GM10266 (cell line): ENCODE measurements around the gene OGA.

ENCODE experiments used
- DNase-seq: peaks from one replicate; pipeline ENCODE4 v3.0.0; 2012; ENCODE audit errors: extremely low spot score
- TF ChIP-seq, protein P1 (sequence below): IDR thresholded peaks from 2 replicates; pipeline ENCODE4 v1.5.1; 2012; ENCODE audit warnings: mild to moderate bottlenecking, low read depth; ENCODE audit not compliant: control insufficient read depth, insufficient read depth; ENCODE audit errors: missing control alignments

OGA gene

DNA sequence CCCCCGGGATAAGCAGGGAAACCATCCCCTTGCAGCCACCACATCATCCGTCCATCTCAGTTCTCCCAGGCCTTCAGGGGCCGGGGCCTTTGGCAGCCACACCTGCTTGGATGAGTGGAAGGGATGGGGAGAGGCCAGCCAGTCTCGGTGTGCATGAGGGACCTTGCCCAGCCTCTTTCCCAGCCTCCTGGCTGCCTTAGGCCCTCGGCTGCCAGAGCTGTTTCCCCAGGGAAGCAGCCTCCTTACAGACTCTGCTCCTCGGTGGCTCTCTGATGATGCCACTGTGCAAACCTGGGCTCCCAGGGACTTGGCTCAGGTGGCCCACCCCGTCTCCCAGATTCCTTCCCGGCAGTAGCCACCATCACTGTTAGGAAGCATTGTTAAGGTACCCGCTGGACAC, 57.0 kb downstream of the OGA start:
- DNase-seq: no peak
- TF ChIP-seq, protein P1, sequence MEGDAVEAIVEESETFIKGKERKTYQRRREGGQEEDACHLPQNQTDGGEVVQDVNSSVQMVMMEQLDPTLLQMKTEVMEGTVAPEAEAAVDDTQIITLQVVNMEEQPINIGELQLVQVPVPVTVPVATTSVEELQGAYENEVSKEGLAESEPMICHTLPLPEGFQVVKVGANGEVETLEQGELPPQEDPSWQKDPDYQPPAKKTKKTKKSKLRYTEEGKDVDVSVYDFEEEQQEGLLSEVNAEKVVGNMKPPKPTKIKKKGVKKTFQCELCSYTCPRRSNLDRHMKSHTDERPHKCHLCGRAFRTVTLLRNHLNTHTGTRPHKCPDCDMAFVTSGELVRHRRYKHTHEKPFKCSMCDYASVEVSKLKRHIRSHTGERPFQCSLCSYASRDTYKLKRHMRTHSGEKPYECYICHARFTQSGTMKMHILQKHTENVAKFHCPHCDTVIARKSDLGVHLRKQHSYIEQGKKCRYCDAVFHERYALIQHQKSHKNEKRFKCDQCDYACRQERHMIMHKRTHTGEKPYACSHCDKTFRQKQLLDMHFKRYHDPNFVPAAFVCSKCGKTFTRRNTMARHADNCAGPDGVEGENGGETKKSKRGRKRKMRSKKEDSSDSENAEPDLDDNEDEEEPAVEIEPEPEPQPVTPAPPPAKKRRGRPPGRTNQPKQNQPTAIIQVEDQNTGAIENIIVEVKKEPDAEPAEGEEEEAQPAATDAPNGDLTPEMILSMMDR: no peak

DNA sequence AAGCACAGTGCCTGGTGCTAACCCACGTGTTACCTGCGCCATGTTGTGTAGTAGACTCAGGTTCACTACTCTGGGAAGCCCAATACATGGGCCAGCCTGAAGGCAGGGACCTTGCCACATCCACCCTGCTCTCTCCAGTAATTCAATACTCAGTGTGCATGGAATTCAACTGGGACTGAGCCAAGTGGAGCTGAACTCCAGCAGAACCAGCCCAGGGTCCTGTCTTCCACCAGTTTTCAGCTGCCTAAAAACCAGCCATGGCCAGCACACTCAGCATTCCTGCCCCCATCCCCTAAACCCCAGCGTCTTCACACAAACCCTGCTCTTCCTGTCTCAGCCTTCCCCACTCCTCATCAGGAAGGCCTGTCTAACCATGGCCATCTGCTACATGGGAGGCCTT, 57.7 kb downstream of the OGA start:
- DNase-seq: no peak
- TF ChIP-seq, protein P1: no peak

DNA sequence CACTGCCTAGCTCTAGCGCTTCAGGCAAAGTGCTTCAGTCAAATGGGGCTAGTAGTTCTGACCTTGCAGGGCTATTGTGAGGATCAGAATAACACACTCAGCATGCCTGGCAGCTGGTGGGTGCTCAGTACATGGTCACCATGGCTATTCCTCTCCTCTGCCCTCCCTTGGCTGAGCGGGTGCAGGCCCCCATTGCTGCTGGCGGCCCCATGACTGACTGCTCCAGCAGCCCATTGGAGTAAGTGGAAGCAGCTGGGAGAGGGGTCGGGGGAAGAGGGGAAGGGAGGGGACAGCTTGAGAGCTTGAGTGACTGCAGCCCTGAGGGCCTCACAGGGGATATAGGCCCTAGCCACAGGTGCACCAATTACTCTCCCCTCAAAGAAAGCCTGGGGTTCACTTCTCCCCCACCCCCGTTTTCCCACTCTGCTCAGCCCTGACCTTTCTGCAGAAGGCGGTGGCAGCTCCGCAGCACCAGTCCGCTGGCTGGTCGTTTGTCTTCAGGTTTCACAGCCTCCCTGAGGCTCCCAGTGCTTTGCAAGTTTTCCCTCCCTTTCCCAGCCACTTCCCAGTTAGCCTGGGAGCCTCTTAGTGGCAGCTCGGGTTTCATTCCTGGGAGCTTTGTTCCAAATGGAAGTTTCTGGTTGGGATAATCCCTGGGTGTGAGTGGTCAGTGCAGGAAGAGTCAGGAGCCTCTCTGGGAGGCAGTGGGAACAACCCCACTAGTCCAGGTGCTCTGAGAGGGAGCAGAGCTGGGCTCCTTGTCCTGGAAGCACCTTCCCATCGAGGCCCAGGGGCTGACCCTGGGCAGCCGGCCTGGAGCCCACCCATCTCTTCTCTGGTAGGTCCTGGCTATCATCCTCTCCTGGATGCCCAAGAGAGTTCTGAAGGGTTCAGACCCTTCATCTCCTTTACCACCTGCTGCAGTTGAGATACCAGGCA, 58.7 kb downstream of the OGA start:
- DNase-seq: no peak
- TF ChIP-seq, protein P1: no peak

DNA sequence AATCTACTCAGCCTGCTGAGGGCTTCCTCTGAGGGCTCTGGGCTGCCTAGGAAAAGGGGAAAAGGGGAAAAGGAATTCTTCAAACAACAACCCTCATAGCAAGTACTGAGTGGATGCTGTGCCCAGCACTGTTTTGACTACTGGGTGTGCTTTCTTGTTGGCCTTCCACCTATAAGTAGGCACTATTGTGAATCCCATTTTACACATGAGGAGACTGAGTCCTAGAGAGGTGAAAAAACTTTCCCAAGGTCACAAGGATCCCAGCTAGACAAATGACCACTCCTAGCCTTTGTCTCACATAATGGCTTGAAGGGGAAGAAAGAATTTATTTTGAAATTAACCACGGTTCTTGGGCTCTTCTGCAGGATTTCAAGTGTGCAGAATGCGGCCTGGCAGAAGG, 59.4 kb downstream of the OGA start:
- DNase-seq: no peak
- TF ChIP-seq, protein P1: no peak

DNA sequence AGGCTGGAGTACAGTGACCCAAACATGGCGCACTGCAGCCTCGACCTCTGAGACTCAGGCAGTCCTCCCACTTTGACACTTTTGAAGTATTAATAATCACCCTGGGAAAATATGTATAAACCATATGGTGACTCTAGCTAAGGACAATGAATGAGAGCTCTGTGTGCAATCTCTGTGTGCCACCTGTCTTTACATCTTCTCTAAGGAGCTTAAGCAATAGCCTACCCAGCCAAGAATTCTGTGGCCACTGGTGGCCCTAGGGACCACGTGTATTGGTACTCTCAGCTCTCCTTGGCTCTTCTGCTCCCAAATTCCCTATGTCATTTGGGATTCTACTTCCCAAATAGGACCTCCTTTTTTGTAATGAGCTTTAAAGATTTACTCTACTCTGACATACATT, 66.0 kb downstream of the OGA start:
- TF ChIP-seq, protein P1: no peak
- no peak for DNase-seq

DNA sequence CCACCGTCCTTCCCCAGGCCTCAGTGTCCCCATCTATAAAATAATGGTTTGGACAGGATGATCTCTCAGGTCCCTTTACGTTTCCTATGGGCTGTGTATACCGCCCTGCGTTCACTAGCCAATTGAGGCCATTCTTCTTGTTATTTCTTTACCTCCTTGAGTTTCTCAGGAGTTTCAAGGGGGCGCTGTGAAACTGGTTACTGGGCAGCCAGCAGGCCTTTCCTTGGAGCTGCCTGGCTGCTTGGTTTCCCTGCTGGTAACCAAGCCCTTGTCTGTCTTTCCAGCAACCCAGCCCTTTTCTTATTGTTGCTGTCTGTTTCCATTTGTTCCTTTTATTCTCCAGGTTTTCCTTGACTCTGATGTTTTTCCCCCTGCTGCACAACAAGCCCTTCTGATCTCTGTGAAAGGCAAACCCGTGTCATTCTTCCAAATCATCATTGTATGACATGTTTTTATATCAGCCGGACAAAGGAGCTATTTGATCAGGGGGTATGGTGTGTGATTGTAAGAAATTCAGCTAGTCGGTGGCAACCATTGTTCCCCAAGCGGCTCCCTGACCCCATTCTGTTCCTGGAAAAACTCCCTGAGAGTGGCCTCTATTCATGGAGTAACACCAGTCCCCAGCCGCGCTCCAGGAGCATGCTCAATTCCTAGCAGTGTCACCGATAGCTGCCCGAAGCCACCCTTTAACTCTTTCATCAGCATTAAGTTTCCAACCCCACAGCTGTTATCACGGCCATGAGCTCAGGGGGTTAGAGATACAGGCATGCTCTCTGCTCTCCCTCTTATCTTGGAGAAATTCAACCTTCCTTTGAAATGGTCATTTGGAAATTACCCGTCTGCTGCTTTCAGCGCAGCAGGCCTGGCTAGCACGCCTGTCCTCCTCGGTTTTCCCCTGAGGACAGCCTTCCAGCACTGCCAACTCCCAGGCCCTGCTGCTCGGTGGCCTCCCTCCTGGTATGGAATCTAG, 68.9 kb downstream of the OGA start:
- TF ChIP-seq, protein P1: no peak
- no peak for DNase-seq
